HepG2 (cell line): ENCODE measurements around the gene DUSP8. TPM values are rescaled to one million over a fixed set of nuclear protein-coding genes. Genes with fewer than 3 reads are reported as not detected.

ENCODE experiments used
- ATAC-seq: fragments of 200-7000 bp; cut with Tn5 transposase; 3 replicates; pipeline ENCODE4 v1.9.1; 2020; ENCODE audit warnings: mild to moderate bottlenecking, moderate library complexity
- BruUV-seq: library from RNA; stranded (reverse); fragments of 400-500 nt; replicated peaks from 2 replicates; lab custom pipeline; 2021; lab: Mats Ljungman, UMichigan
- CTCF ChIA-PET: fragments of 300-600 bp; formaldehyde crosslinking; extraction: SDS; loops from one replicate; lab custom pipeline; 2021; ENCODE audit warnings: low total read pairs, inconsistent platforms, low intra/inter-chr PET ratio; lab: Yijun Ruan, JAX
- POLR2A ChIA-PET: fragments of 350-600 bp; sonication (Branson Sonifier 250); formaldehyde crosslinking; loops from one replicate; lab custom pipeline; 2020; ENCODE audit warnings: antibody characterized with exemption, inconsistent platforms; lab: Yijun Ruan, JAX
- DNase-seq: peaks from one replicate; pipeline ENCODE4 v3.0.0-alpha.2; 2015; ENCODE audit warnings: low spot score
- FAIRE-seq: peaks from 3 replicates; lab custom pipeline; 2011; peaks lifted over from hg19 to GRCh38; lab: Jason Lieb, UNC
- H2AFZ ChIP-seq: one replicate; pipeline ENCODE4 v1.6.1; 2011; ENCODE audit warnings: low read length, inconsistent platforms
- H3K27ac ChIP-seq: fragments of 300-600 bp; 3 replicates; pipeline ENCODE4 v1.8.0; 2011; ENCODE audit warnings: mixed run types, mild to moderate bottlenecking, mixed read lengths, low read length, inconsistent platforms; ENCODE audit not compliant: insufficient read depth; ENCODE audit errors: extremely low read length
- H3K27me3 ChIP-seq, 2 experiments: fragments of 200-600 bp in 1 of 2; 2 replicates in 1 of 2; 3 replicates in 1 of 2; pipeline versions ENCODE4 v1.6.0 to v1.8.0; 2011; ENCODE audit warnings: low read length in 2 of 2, mild to moderate bottlenecking in 2 of 2, moderate library complexity in 2 of 2, inconsistent platforms in 1 of 2; ENCODE audit not compliant: insufficient read depth in 2 of 2, control insufficient read depth in 1 of 2
- H3K36me3 ChIP-seq, 2 experiments: fragments of 200-600 bp in 1 of 2; replicated peaks in 1 of 2; 2 replicates in 1 of 2; 3 replicates in 1 of 2; pipeline versions ENCODE4 v1.5.1 to v1.8.0; 2011; ENCODE audit warnings: low read length in 2 of 2, inconsistent platforms in 1 of 2; ENCODE audit not compliant: insufficient read depth in 2 of 2, control insufficient read depth in 1 of 2
- H3K4me1 ChIP-seq: 2 replicates; pipeline ENCODE4 v1.5.1; 2012; ENCODE audit warnings: low read length, inconsistent platforms; ENCODE audit not compliant: insufficient read depth
- H3K4me2 ChIP-seq: 2 replicates; pipeline ENCODE4 v1.6.0; 2011; ENCODE audit warnings: low read depth, low read length, inconsistent platforms
- H3K4me3 ChIP-seq, 3 experiments: fragments of 200-600 bp in 1 of 3; sonication (generic), shearing (Covaris generic) in 1 of 3; replicated peaks in 1 of 3; 2 replicates each; pipeline ENCODE4 v1.5.1; 2011 to 2016; ENCODE audit warnings: low read length in 3 of 3, inconsistent platforms in 2 of 3, low read depth in 2 of 3, mild to moderate bottlenecking in 2 of 3, control low read depth in 1 of 3, mixed read lengths in 1 of 3; ENCODE audit not compliant: insufficient read depth in 1 of 3
- H3K79me2 ChIP-seq: one replicate; pipeline ENCODE4 v1.6.1; 2011; ENCODE audit warnings: low read length, inconsistent platforms; ENCODE audit not compliant: insufficient read depth
- H3K9ac ChIP-seq: 2 replicates; pipeline ENCODE4 v1.6.0; 2011; ENCODE audit warnings: mild to moderate bottlenecking, low read depth, low read length, inconsistent platforms; ENCODE audit not compliant: insufficient read depth
- H3K9me3 ChIP-seq: 2 replicates; pipeline ENCODE4 v1.5.1; 2012; ENCODE audit warnings: mild to moderate bottlenecking, low read length
- H4K20me1 ChIP-seq: 2 replicates; pipeline ENCODE4 v1.6.0; 2011; ENCODE audit warnings: inconsistent platforms, mild to moderate bottlenecking, low read length, moderate library complexity; ENCODE audit not compliant: insufficient read depth
- ADNP ChIP-seq: sonication (generic); formaldehyde crosslinking; IDR thresholded peaks from 2 replicates; pipeline ENCODE4 v1.4.0; 2020; ENCODE audit warnings: missing genetic modification reagents
- ARID3A ChIP-seq: IDR thresholded peaks from 2 replicates; pipeline ENCODE4 v1.6.1; 2012; ENCODE audit warnings: low read depth, low read length, improper control_type of control experiment
- HOMEZ ChIP-seq: IDR thresholded peaks from 2 replicates; pipeline ENCODE4 v1.6.1; 2016; ENCODE audit warnings: low read depth
- MAF1 ChIP-seq: sonication (generic); formaldehyde crosslinking; IDR thresholded peaks from 2 replicates; pipeline ENCODE4 v1.5.0; 2020; ENCODE audit warnings: missing genetic modification reagents, borderline replicate concordance
- NCOA2 ChIP-seq: sonication (generic); formaldehyde crosslinking; IDR thresholded peaks from 2 replicates; pipeline ENCODE4 v1.8.0; 2022; ENCODE audit warnings: inconsistent platforms
- POLR2G ChIP-seq: fragments of 200-400 bp; formaldehyde crosslinking; IDR thresholded peaks from 2 replicates; pipeline ENCODE4 v1.6.1; 2018; ENCODE audit warnings: mild to moderate bottlenecking, low read depth, low read length, moderate library complexity
- RXRA ChIP-seq: sonication (generic); formaldehyde crosslinking; IDR thresholded peaks from 2 replicates; pipeline ENCODE4 v1.5.1; 2020; ENCODE audit warnings: missing genetic modification reagents
- ZNF331 ChIP-seq: sonication (generic); formaldehyde crosslinking; IDR thresholded peaks from 2 replicates; pipeline ENCODE4 v1.4.0; 2020; ENCODE audit warnings: missing genetic modification reagents
- ZNF574 ChIP-seq: sonication (generic); formaldehyde crosslinking; IDR thresholded peaks from 2 replicates; pipeline ENCODE4 v1.4.0; 2020; ENCODE audit warnings: missing genetic modification reagents
- WGBS: methylation state at CpG from one replicate; pipeline ENCODE4 v1.1.6; 2017; ENCODE audit warnings: low lambda C conversion rate; 5-methylcytosine and 5-hydroxymethylcytosine counted together
- in situ Hi-C: cut with HindIII; loops from 2 replicates; pipeline ENCODE4 v1.10.0; 2017; ENCODE audit warnings: low pct_unique_long_range_greater_than_20kb; ENCODE audit not compliant: extremely low pct_ligation_motif_present
- intact Hi-C: fragments of 100-400 bp; cut with micrococcal nuclease; formaldehyde crosslinking; loops from one replicate; pipeline ENCODE4 v1.10.0; 2022; ENCODE audit not compliant: unreplicated experiment
- polyA plus RNA-seq, 8 experiments: library from polyadenylated mRNA; depleted of rRNA in 3 of 8; stranded (reverse) in 7 of 8; unstranded in 1 of 8; fragments of >200 nt; fragmentation: Illumina TruSeq in 4 of 8; extraction: Trizol in 4 of 8; gene quantifications; 2 replicates each; pipeline versions ENCODE4 v1.2.1 to v1.2.3, GENCODE V29; 2011 to 2016; ENCODE audit warnings: low read depth in 4 of 8, missing spikeins in 1 of 8, mixed read lengths in 1 of 8; ENCODE audit not compliant: insufficient read depth in 1 of 8
- total RNA-seq, 5 experiments: library from RNA; depleted of rRNA; stranded (reverse); fragments of >200 nt; fragmentation: Illumina TruSeq; extraction: Trizol; gene quantifications; 2 replicates each; pipeline ENCODE4 v1.2.3, GENCODE V29; 2016; ENCODE audit warnings: low read depth in 1 of 5
- TF ChIP-seq, protein P1 (sequence below): sonication (generic); formaldehyde crosslinking; IDR thresholded peaks from 2 replicates; pipeline ENCODE4 v1.4.0; 2020; ENCODE audit warnings: mild to moderate bottlenecking, missing genetic modification reagents

DUSP8 gene
- total and polyA plus RNA-seq, 2 of the 13 experiments (the other 11 are each of a cell fraction or from before 2014, with no cell fraction given) = 1.8 to 8.0 TPM

GRCh38 chr11:1534682-1535081 lies 37.4 kb downstream of the DUSP8 start:
- H3K9me3 ChIP-seq = no peaks in the 10 kb centered on the region
- no peak overlapping the region for H3K9ac ChIP-seq
- ATAC-seq = no peak
- H3K79me2 ChIP-seq = peaks cover 23% of the 10 kb centered on the region
- in situ Hi-C loops = no loop called here
- H3K27me3 ChIP-seq = peaks cover 4 to 9% of the 10 kb centered on the region in 2 experiments; a peak in 2 of 5 replicates
- no peak overlapping the region for H3K4me3 ChIP-seq
- TF ChIP-seq MAF1 (CRISPR knock-in tag) (no peak), ZNF331 (CRISPR knock-in tag) (no peak), ADNP (CRISPR knock-in tag) (no peak), HOMEZ (CRISPR knock-in tag) (no peak), POLR2G (no peak)
- no peak for FAIRE-seq
- BruUV-seq = no TSS peak
- peaks cover 0 to 8% of the 10 kb centered on the region in 2 experiments; a peak in 1 of 5 replicates for H3K36me3 ChIP-seq
- intact Hi-C loops = no loop called here
- no peak for DNase-seq
- CTCF ChIA-PET = no interaction called here
- POLR2A ChIA-PET = no interaction called here
- H4K20me1 ChIP-seq = peaks cover 4% of the 10 kb centered on the region; the same call in 1 of the 2 replicates
- H3K27ac ChIP-seq = no peak overlapping the region
- no peak overlapping the region for H3K4me2 ChIP-seq
- no peak overlapping the region for H2AFZ ChIP-seq
- no peaks in the 10 kb centered on the region for H3K4me1 ChIP-seq
- WGBS = 98% methylated on average over 14 of the region's 14 CpGs

GRCh38 chr11:1534171-1534570 lies 37.9 kb downstream of the DUSP8 start:
- H3K79me2 ChIP-seq = peaks cover 23% of the 10 kb centered on the region
- DNase-seq = no peak
- peaks cover 0 to 4% of the 10 kb centered on the region in 2 experiments; a peak in 1 of 5 replicates for H3K27me3 ChIP-seq
- no peak for ATAC-seq
- H2AFZ ChIP-seq = no peak overlapping the region
- CTCF ChIA-PET = no interaction called here
- H3K9me3 ChIP-seq = no peaks in the 10 kb centered on the region
- BruUV-seq = no TSS peak
- H4K20me1 ChIP-seq = peaks cover 7% of the 10 kb centered on the region; the same call in 1 of the 2 replicates
- no peak for FAIRE-seq
- H3K27ac ChIP-seq = no peak overlapping the region
- H3K4me3 ChIP-seq = no peak overlapping the region
- WGBS = over 99% methylated on average over 7 of the region's 7 CpGs
- intact Hi-C loops (no loop called here), in situ Hi-C loops (no loop called here)
- no peak overlapping the region for H3K4me2 ChIP-seq
- no peak overlapping the region for H3K9ac ChIP-seq
- POLR2A ChIA-PET = no interaction called here
- peaks cover 0 to 8% of the 10 kb centered on the region in 2 experiments; a peak in 1 of 5 replicates for H3K36me3 ChIP-seq
- no peaks in the 10 kb centered on the region for H3K4me1 ChIP-seq
- TF ChIP-seq ZNF574 (CRISPR knock-in tag) (no peak), RXRA (no peak), ARID3A (no peak), NCOA2 (CRISPR knock-in tag) (no peak)
- TF ChIP-seq, protein P1, sequence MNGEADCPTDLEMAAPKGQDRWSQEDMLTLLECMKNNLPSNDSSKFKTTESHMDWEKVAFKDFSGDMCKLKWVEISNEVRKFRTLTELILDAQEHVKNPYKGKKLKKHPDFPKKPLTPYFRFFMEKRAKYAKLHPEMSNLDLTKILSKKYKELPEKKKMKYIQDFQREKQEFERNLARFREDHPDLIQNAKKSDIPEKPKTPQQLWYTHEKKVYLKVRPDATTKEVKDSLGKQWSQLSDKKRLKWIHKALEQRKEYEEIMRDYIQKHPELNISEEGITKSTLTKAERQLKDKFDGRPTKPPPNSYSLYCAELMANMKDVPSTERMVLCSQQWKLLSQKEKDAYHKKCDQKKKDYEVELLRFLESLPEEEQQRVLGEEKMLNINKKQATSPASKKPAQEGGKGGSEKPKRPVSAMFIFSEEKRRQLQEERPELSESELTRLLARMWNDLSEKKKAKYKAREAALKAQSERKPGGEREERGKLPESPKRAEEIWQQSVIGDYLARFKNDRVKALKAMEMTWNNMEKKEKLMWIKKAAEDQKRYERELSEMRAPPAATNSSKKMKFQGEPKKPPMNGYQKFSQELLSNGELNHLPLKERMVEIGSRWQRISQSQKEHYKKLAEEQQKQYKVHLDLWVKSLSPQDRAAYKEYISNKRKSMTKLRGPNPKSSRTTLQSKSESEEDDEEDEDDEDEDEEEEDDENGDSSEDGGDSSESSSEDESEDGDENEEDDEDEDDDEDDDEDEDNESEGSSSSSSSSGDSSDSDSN (CRISPR knock-in tag) = no peak
